ENCODE data around the gene CDH2.

DNA sequence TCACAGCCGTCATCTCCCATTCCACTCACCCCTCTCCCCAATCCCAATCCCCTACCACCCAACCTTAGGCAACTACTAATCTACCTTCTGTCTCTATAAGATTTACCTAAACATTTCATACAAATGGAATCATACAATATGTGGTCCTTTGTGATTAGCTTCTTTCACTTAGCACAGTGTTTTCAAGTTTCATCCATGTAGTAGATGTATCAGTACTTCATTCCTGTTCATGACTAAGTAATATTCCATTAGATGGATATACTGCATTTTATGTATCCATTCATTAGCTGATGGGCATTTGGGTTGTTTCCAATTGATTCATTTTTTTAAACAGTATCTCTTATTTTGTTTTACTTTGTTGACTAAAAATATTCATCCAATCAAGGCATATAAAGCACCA is 109.6 kb downstream of the CDH2 start:
- TF ChIP-seq, protein P1, sequence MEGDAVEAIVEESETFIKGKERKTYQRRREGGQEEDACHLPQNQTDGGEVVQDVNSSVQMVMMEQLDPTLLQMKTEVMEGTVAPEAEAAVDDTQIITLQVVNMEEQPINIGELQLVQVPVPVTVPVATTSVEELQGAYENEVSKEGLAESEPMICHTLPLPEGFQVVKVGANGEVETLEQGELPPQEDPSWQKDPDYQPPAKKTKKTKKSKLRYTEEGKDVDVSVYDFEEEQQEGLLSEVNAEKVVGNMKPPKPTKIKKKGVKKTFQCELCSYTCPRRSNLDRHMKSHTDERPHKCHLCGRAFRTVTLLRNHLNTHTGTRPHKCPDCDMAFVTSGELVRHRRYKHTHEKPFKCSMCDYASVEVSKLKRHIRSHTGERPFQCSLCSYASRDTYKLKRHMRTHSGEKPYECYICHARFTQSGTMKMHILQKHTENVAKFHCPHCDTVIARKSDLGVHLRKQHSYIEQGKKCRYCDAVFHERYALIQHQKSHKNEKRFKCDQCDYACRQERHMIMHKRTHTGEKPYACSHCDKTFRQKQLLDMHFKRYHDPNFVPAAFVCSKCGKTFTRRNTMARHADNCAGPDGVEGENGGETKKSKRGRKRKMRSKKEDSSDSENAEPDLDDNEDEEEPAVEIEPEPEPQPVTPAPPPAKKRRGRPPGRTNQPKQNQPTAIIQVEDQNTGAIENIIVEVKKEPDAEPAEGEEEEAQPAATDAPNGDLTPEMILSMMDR (IDR thresholded peaks at IDR 0.05; ENCODE audit: insufficient read depth, low read length, poor library complexity, severe bottlenecking): no peak
- no peak for TF ChIP-seq EZH2phosphoT487 (conservative IDR thresholded peaks at IDR 0.05; ENCODE audit: low read length)
